Stimulated activated naive CD4-positive, alpha-beta T cell treated with Interleukin-2 at 50 U/mL for 16 hours (primary cell): ENCODE results near the gene ABCC11.
"Not testable (repeated sequence)": the region's sequence is repeated elsewhere in the genome, so short reads cannot be mapped to it uniquely, and the experiment has no call there.

Experiments
- DNase-seq: peaks from one replicate; lab custom pipeline; 2025; lab: John Stamatoyannopoulos, UW

ABCC11 gene

GRCh38 chr16:48246066-48246465, 1.3 kb downstream of the ABCC11 start:
- no peak for DNase-seq

GRCh38 chr16:48244863-48245195, 2.5 kb downstream of the ABCC11 start:
- no peak for DNase-seq

GRCh38 chr16:48244080-48244862, 3.1 kb downstream of the ABCC11 start, which contains the start of gene LONP2:
LONP2 (plus strand) TSS chr16:48244300; CDS start chr16:48244389, 89 bp downstream.
- DNase-seq, result peak; percentile 89

GRCh38 chr16:48240147-48240546, 7.2 kb downstream of the ABCC11 start:
- not testable (repeated sequence) for DNase-seq

- DNase-seq, result no peak
Measured at GRCh38 chr16:48236286-48236685, 11.1 kb downstream of the ABCC11 start.

DNA sequence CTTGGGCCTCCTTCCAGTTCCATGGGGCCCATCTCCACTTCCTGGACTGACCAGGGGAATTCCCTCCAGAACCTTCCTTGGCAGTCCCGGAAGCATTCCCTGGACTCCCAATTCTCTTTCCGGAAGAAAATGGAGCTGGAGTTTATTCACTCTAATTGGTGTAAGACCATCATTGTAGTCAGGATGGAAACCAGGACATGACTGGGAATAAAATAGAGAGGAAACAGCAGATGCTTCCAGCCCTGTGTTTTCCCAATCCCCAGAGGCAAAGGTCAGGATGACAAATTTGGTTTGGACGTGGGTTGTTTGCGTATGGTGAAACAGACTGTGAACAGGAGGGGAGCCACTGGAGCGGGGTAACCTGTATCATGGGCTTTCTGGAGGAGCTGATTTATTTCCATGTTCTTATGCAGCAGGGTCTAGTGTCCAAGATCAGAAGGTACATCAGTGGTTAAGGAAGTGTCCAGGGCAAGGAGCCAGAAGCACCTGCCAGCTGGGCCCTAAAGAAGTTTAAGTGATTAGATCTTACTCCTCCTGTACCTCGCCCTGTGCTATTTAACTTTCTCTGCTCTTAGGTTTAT, 11.7 kb downstream of the ABCC11 start:
- DNase-seq, result no peak

DNA sequence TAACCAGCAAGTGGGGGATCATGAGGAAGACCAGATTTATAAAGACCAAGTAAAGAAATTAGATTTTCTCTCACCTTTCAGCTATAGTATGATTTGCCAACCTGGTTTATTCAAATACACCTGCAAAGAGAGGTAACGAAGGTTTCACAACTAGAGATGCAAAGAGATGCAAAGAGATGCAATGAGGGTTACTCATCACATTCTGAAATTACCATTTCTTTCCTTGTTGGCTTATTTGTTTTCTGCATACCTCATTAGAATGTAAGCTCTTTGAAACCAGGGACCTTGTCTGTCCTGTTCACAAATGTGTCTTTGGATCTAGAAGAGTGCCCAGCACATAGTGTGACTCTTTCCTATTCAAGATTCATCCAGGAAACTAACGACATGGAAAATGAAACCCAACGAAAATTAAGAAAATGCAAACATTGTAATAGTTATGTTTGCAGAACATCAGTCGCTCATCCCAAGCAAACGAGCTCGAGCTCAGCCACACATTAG, 12.2 kb downstream of the ABCC11 start:
- DNase-seq, result no peak

GRCh38 chr16:48234630-48235029, 12.7 kb downstream of the ABCC11 start:
- no peak for DNase-seq

DNA sequence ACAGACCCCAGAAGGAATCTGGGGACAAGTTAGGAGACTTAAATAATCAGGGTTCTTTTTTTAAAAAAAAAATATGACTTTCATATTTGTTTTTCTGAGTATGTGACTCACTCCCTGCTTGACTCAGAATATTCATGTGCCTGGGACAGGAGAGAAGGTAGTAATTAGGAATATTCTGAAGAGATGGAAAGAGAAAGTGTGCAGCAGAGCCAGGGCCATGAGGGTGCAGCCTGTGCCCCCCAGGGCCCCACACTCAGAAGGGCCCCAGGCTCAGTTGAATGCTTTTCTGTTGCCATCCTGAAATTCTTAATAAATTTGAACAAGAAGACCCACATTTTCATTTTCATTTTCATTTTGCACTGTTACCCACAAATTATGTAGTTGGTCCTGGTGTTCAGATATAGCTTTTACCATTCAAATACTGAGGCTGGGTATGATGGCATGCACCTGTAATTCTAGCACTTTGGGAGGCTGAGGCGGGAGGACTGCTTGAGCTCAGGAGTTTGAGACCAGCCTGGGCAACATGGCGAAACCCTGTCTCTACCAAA, 14.8 kb downstream of the ABCC11 start:
- DNase-seq, result no peak

DNA sequence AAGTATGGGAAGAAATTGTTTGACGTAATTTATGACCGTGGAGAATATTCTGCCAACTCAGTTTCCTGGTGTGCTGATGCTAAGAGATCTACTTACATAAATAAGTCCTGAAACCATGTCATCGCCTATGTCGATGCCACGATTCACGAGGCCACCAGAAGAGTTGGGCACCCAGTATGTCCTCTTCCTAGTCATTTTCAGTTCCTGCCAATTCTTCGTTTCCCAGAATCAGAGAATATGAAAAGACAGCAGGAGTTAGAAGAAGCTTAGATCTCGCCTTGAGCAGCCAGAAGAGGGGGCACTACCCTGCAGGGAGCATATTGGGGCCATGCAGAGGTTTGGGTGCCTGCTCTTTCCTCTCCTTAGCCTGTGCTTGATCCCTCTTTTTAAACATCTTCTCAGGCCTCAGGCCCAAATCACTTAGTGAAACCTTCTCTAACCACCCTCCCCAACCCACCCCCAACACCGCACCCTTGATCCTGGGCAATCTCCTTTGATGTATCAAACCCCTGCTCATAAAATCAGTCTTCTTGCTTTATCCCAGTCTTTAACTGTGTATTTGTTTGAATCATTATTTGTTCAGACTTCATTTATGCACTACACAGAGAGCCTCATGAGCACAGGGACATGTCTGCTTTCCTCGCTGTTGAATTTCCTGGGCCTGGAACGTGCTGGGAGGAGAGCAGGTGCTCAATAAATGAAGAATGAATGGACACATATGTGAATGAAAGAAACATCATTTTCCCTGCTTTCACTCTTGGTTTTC, 15.4 kb downstream of the ABCC11 start:
- peak; percentile 14 for DNase-seq

- no peak for DNase-seq
Measured at GRCh38 chr16:48225456-48225855, 21.9 kb downstream of the ABCC11 start.

DNA sequence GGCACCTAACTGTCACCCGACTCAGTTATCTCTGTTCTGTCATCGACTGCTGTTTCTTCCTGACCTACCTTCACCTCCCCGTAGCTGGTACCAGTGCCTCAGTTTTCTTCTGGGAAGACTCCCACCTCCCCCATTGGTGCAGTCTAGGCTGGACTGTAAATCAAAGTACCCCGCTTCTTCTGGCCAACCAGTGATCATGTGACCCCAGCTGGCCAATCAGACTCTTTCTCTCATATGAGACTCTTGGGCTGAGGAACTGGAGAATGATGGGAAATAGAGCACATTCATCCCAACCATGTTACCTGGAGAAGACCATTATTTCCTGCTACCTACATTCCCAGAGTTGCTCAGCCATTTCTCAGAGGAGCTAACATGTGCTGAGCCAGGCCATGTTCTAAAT, 23.8 kb downstream of the ABCC11 start:
- no peak for DNase-seq

DNA sequence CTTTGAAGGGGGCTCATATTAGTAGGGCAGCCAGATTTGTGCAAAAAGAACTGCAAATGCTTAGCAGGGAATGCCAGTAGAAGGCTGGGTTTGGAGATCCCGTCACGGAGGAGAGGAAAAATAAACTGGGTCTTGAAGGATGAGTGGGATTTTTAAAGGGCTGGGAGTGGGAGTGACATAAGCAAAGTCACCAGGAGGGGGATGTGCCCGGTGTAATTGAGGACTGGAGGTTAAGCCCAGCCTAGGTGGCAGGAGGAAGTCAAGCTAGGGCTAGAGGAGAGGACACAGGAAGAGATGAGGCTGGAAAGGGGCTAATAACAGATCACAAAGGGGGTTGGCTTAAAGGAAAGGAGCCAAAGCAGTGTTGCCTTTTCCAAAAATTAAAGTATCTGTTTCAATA, 26.4 kb downstream of the ABCC11 start:
- no peak for DNase-seq

- DNase-seq, result no peak
Measured at GRCh38 chr16:48218473-48218872, 28.9 kb downstream of the ABCC11 start.

GRCh38 chr16:48217708-48218107, 29.6 kb downstream of the ABCC11 start:
- DNase-seq, result no peak

GRCh38 chr16:48215738-48216137, 31.6 kb downstream of the ABCC11 start:
- no peak for DNase-seq

GRCh38 chr16:48212033-48212432, 35.3 kb downstream of the ABCC11 start:
- DNase-seq, result no peak

DNA sequence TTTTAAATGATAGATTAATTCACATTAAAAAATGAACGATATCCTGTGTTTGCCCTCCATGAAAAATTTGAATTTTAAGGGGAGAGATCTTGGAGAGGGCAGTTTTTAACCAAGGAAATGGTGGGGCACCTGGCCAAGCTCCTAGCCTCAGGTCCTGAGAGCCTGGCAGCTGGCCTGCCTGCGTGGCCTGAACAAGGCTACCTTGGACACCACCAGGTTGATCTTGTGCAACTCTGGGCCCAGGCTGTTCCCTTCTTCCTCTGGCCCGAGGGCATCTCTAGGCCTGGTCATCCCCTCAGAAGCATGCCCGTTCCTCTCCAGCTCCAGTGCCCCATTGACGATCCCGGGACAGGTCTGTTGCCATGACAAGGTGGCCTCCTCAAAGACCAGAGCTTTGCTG, 36.6 kb downstream of the ABCC11 start:
- no peak for DNase-seq

- no peak for DNase-seq
Measured at GRCh38 chr16:48206594-48207242, 40.6 kb downstream of the ABCC11 start.

- no peak for DNase-seq
Measured at GRCh38 chr16:48204825-48205151, 42.6 kb downstream of the ABCC11 start.

GRCh38 chr16:48203974-48204824, 43.1 kb downstream of the ABCC11 start:
- no peak for DNase-seq
